HL-60 (cell line): Measurements from ENCODE around the gene ELMO1.

Source experiments
- GABPA ChIP-seq: IDR thresholded peaks from 2 replicates; pipeline ENCODE4 v1.6.1; 2012; ENCODE audit warnings: low read depth
- POLR2AphosphoS5 ChIP-seq: IDR thresholded peaks from 2 replicates; pipeline ENCODE4 v1.6.1; 2012; ENCODE audit warnings: low read depth
- TF ChIP-seq, protein P1 (sequence below): IDR thresholded peaks from one replicate; pipeline ENCODE4 v1.5.1; 2011; ENCODE audit warnings: low read length, control low read depth, inconsistent platforms; ENCODE audit not compliant: insufficient read depth
- TF ChIP-seq, protein P2 (sequence below): IDR thresholded peaks from 2 replicates; pipeline ENCODE4 v1.6.1; 2012; ENCODE audit warnings: low read depth; ENCODE audit not compliant: insufficient replicate concordance

DNA sequence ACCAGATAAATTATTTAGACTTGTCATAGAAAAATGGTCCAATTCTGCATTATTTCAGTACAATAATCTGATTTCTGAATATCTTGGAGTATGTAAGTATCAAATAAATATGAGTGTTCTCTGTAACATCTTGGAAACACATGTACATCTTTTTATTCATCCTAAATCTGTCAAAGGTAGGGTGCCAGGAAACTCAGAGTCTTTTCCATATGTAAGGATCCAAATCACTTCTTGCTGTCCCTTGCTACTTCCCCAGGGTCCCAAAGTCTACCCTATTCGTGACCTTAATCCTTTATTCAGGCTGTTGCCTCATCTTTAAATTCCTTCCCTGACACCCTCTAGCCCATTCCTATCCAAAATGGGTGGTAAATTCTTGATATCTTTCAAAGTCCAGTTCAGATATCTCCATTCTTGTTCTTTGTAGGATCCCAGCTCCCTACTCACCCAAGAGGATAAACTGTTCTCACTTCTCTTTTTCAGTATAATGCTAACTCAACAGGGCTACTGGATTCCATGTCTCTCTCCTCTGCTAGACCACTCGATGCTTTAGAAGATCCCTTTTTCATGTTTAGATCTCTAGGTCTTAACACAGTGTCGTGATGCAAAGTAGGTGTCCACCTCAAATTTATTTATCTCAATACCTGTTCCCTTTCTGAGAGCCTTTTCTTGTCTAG is 493.1 kb downstream of the ELMO1 start:
- TF ChIP-seq, protein P1, sequence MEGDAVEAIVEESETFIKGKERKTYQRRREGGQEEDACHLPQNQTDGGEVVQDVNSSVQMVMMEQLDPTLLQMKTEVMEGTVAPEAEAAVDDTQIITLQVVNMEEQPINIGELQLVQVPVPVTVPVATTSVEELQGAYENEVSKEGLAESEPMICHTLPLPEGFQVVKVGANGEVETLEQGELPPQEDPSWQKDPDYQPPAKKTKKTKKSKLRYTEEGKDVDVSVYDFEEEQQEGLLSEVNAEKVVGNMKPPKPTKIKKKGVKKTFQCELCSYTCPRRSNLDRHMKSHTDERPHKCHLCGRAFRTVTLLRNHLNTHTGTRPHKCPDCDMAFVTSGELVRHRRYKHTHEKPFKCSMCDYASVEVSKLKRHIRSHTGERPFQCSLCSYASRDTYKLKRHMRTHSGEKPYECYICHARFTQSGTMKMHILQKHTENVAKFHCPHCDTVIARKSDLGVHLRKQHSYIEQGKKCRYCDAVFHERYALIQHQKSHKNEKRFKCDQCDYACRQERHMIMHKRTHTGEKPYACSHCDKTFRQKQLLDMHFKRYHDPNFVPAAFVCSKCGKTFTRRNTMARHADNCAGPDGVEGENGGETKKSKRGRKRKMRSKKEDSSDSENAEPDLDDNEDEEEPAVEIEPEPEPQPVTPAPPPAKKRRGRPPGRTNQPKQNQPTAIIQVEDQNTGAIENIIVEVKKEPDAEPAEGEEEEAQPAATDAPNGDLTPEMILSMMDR: no peak
- TF ChIP-seq, protein P2, sequence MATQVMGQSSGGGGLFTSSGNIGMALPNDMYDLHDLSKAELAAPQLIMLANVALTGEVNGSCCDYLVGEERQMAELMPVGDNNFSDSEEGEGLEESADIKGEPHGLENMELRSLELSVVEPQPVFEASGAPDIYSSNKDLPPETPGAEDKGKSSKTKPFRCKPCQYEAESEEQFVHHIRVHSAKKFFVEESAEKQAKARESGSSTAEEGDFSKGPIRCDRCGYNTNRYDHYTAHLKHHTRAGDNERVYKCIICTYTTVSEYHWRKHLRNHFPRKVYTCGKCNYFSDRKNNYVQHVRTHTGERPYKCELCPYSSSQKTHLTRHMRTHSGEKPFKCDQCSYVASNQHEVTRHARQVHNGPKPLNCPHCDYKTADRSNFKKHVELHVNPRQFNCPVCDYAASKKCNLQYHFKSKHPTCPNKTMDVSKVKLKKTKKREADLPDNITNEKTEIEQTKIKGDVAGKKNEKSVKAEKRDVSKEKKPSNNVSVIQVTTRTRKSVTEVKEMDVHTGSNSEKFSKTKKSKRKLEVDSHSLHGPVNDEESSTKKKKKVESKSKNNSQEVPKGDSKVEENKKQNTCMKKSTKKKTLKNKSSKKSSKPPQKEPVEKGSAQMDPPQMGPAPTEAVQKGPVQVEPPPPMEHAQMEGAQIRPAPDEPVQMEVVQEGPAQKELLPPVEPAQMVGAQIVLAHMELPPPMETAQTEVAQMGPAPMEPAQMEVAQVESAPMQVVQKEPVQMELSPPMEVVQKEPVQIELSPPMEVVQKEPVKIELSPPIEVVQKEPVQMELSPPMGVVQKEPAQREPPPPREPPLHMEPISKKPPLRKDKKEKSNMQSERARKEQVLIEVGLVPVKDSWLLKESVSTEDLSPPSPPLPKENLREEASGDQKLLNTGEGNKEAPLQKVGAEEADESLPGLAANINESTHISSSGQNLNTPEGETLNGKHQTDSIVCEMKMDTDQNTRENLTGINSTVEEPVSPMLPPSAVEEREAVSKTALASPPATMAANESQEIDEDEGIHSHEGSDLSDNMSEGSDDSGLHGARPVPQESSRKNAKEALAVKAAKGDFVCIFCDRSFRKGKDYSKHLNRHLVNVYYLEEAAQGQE: no peak
- TF ChIP-seq POLR2AphosphoS5 (no peak), GABPA (no peak)
